Ovary (tissue), 10 donors: ENCODE measurements around the gene SFXN1. TPM values are rescaled to one million over a fixed set of nuclear protein-coding genes. Genes with fewer than 3 reads are reported as not detected.
A peak's percentile ranks its signal among the peaks of the same experiment; 100 is the strongest.

Experiments
- DNase-seq, 5 donors: peaks; one replicate each; pipeline ENCODE4 v3.0.0-alpha.2; 2019 to 2020
- H3K27ac ChIP-seq, 2 donors: fragments of 200-600 bp; one replicate each; pipeline versions ENCODE4 v1.5.1 to v1.8.0; 2019 to 2022
- H3K27me3 ChIP-seq: fragments of 200-600 bp; one replicate; pipeline ENCODE4 v1.8.0; 2022
- H3K36me3 ChIP-seq: fragments of 200-600 bp; sonication (generic); one replicate; pipeline ENCODE4 v1.5.1; 2019
- H3K4me1 ChIP-seq: one replicate; pipeline ENCODE4 v1.8.1; 2013; ENCODE audit warnings: mild to moderate bottlenecking, moderate library complexity; ENCODE audit not compliant: insufficient read depth
- H3K4me3 ChIP-seq: fragments of 200-600 bp; sonication (generic); one replicate; pipeline ENCODE4 v1.5.1; 2017
- H3K9me3 ChIP-seq, 2 donors: fragments of 200-600 bp in 1 of 2; sonication (generic) in 1 of 2; one replicate each; pipeline versions ENCODE4 v1.5.1 to v1.8.1; 2013 to 2019; ENCODE audit warnings: mild to moderate bottlenecking in 1 of 2, moderate library complexity in 1 of 2
- CTCF ChIP-seq, 3 donors: fragments of 450-650 bp in 2 of 3; fragments of 200-600 bp in 1 of 3; IDR thresholded peaks; one replicate each; pipeline versions ENCODE4 v1.5.1 to v1.8.0; 2016 to 2022; ENCODE audit warnings: antibody characterized with exemption in 3 of 3, mild to moderate bottlenecking in 1 of 3
- EP300 ChIP-seq: sonication (generic); formaldehyde crosslinking; IDR thresholded peaks from one replicate; pipeline ENCODE4 v1.6.1; 2017; ENCODE audit warnings: antibody characterized with exemption
- POLR2A ChIP-seq: fragments of 450-650 bp; IDR thresholded peaks from one replicate; pipeline ENCODE4 v1.6.1; 2017; ENCODE audit warnings: antibody characterized with exemption, mild to moderate bottlenecking, moderate library complexity
- WGBS, 3 donors: extraction: QIAGEN DNeasy Blood & Tissue Kit in 1 of 3; methylation state at CpG; one replicate each; pipeline versions ENCODE4 v1.1.5 to v1.1.7; 2013 to 2017; 5-methylcytosine and 5-hydroxymethylcytosine counted together
- intact Hi-C, 4 donors: fragments of 100-400 bp; cut with DNase I; formaldehyde crosslinking; loops; one replicate each; pipeline versions ENCODE4 v1.11.0 to v1.15.1; 2022 to 2023
- long read RNA-seq, 3 donors: library from polyadenylated mRNA in 2 of 3; unstranded in 2 of 3; transcript quantifications; one replicate each; pipeline ENCODE4 v2.0.0 and lab custom pipeline, GENCODE V29; 2021 to 2026
- polyA plus RNA-seq, 2 donors: library from polyadenylated mRNA; stranded (reverse); fragments of 200-250 nt in 1 of 2; fragments of 350-450 nt in 1 of 2; fragmentation: Illumina TruSeq in 1 of 2; extraction: RNeasy Lipid Tissue Mini Kit (QIAGEN cat#74804) in 1 of 2; gene quantifications; one replicate each; pipeline ENCODE4 v1.2.3, GENCODE V29; 2013 to 2014
- total RNA-seq, 7 donors: library from RNA; depleted of rRNA in 2 of 7; stranded (reverse); fragments of >200 nt in 2 of 7; fragmentation: NEBNext Ultra II Directional in 3 of 7; extraction: Animal tissue kit (Norgen Biotek cat#: 25700) in 3 of 7; gene quantifications; one replicate each; pipeline versions ENCODE4 v1.1.0 to v1.2.4, GENCODE V29; 2016 to 2023
- donor health status: DM: no; HTN: no; CAD: no; lungs with moderate emphysema.
- donor health status: DM: no; HTN: no; CAD: no.
- donor health status: Bipolar disorder and iron deficiency.
- donor health status: DM: yes; HTN: yes; CAD: no.
- donor health status: DM: no; HTN: no; CAD: no.
- donor health status: DM: yes; HTN: yes; CAD: no.

SFXN1 gene
- total RNA-seq, result 10 to 100 TPM; 21.0 to 50.6 (median 31.4) TPM
- polyA plus RNA-seq, result 10 to 100 TPM in 1 of 2 donors, 1 to 10 TPM in 1; 9.6 to 42.5 TPM
- long read RNA-seq, donor 1, full-length matches to known transcripts, result 23 of 44 reads
- long read RNA-seq, donor 1, partial matches to known transcripts, result 11 of 44 reads
- long read RNA-seq, donor 1, other reads (novel, unspliced or antisense), result 10 of 44 reads
- long read RNA-seq, donor 2, full-length matches to known transcripts, result 12 of 12 reads
- long read RNA-seq, donor 2, partial matches to known transcripts, result 0 of 12 reads
- long read RNA-seq, donor 2, other reads (novel, unspliced or antisense), result 0 of 12 reads
- long read RNA-seq, donor 3, full-length matches to known transcripts, result 19 of 28 reads
- long read RNA-seq, donor 3, partial matches to known transcripts, result 4 of 28 reads
- long read RNA-seq, donor 3, other reads (novel, unspliced or antisense), result 5 of 28 reads

DNA sequence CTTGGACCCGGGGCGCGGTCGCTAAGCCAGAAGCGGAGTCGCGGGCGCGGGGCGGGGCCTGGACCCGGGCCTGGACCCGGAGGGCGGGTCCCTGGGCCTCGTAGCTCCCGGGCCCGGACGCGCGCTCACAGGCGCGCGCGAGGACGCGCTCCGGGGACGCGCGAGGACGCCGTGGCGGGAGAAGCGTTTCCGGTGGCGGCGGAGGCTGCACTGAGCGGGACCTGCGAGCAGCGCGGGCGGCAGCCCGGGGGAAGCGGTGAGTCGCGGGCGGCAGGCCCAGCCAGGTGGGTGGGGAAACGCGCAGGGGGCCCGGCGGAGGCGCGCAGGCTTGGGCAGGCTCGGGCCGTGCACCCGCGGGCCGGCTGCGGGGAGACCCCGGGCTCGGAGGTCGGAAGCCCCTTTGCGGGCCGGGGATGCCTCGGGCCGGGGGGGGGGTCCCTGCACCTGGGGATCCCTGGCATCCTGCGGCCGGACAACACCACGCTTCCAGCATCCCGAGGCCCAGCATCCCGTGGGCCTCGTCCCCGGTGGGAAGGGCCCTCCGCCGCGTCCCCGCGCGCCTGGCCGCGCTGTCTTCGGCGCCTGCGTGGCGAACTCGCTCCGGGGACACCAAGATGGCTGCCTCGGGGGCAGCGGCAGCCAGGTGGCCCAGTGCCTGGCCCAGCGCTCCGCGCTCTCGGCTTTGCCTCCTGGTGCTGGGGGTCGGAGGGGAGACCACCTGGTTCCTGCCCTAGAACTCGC lies at the start of gene SFXN1:
SFXN1 (plus strand) TSS at position 177 of the 741 bp plus-strand sequence. CDS start 13,544 bp downstream, outside the sequence.
- intact Hi-C loops, result no loop called here

GRCh38 chr5:175434800-175435199 lies 43.6 kb upstream of the SFXN1 start:
- Histone ChIP-seq H3K9me3 (no peaks in the 10 kb centered on the region), H3K27me3 (no peaks in the 10 kb centered on the region), H3K36me3 (no peaks in the 10 kb centered on the region), H3K4me3 (no peak overlapping the region), H3K27ac (no peak overlapping the region), H3K4me1 (no peaks in the 10 kb centered on the region)
- DNase-seq, result no peak
- intact Hi-C loops, result no loop called here
- 60 to 64% (median 61%) methylated on average over 6 of the region's 6 CpGs for WGBS, 3 donors
- no peak for TF ChIP-seq EP300
- TF ChIP-seq POLR2A, result no peak
- no peak for TF ChIP-seq CTCF (IDR thresholded peaks at IDR 0.05)

More for the DNA sequence above, at the start of gene SFXN1:
- H3K4me1 ChIP-seq, result peaks cover 9% of the 10 kb centered on the region
- TF ChIP-seq CTCF (IDR thresholded peaks at IDR 0.05) (no peak), EP300 (no peak), POLR2A (peak; percentile 57)
- WGBS, 3 donors, result 1% methylated on average over 34 to 94 of the region's 94 CpGs
- peak within 1 kb of the TSS; percentile 93 for H3K4me3 ChIP-seq
- H3K27ac ChIP-seq, result peak within 1 kb of the TSS; percentile 66 to 84
- no peaks in the 10 kb centered on the region for H3K9me3 ChIP-seq
- H3K36me3 ChIP-seq, result no peaks in the 10 kb centered on the region
- peak; percentile 74 to 87 (median 78) for DNase-seq
- H3K27me3 ChIP-seq, result no peaks in the 10 kb centered on the region

DNA sequence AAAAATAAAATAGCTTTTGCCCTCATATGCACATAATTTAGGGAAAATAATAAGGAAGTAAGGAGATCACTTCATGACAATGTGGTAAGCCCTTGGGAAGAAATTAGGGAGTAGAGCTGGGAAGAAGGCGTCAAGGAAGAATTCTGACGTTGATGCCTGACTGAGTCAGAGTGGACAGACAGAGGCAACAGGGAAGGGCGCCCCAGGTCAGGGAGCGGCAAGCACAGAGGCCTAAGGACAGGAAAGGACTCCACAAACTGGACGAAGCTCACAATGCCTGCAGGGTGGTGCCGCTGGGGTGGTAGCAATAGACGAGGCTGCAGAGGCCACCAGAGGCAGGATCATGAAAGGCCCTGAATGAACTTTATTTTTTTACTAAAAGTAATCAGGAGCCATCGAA lies 42.0 kb upstream of the SFXN1 start:
- Histone ChIP-seq H3K27me3 (no peaks in the 10 kb centered on the region), H3K4me1 (no peaks in the 10 kb centered on the region), H3K4me3 (no peak overlapping the region), H3K27ac (no peak overlapping the region), H3K36me3 (no peaks in the 10 kb centered on the region), H3K9me3 (no peaks in the 10 kb centered on the region)
- TF ChIP-seq POLR2A, result no peak
- no peak for TF ChIP-seq EP300
- no peak for TF ChIP-seq CTCF (IDR thresholded peaks at IDR 0.05)
- intact Hi-C loops, result no loop called here
- WGBS, 3 donors, result 62 to 65% (median 65%) methylated on average over 8 of the region's 8 CpGs
- no peak for DNase-seq

DNA sequence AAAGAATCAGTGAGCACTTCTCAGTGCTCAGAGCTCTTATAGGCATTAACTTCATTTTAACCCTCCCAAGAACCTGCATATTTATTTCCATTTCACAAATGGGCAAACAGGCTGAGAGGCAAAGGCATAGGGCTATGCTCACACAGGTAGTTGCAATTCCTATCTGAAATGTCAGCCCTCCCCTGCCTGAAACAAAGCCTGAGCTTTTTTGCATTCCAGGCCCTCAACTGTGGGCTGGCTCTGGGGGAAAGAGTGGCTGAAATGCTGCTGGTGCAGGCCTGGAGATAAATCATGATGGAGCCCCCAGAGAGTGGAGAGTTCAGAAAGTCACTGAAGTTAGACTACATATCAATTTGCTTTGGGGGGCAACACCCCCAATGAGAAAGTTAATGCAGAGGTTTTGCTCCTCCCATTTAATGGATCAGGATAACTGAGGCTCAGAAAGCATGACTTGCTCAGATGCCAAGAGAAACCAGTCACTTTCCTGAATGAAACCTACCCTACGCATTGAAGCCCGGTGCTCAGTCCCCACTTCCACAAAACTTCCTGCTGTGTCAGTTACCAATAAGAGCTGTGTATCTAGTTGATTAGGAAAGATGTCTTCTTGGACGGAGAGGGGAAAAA lies 40.0 kb upstream of the SFXN1 start:
- Histone ChIP-seq H3K27ac (no peak overlapping the region), H3K4me1 (no peaks in the 10 kb centered on the region), H3K27me3 (no peaks in the 10 kb centered on the region), H3K4me3 (no peak overlapping the region), H3K9me3 (no peaks in the 10 kb centered on the region), H3K36me3 (no peaks in the 10 kb centered on the region)
- TF ChIP-seq EP300 (no peak), POLR2A (no peak), CTCF (IDR thresholded peaks at IDR 0.05) (no peak)
- DNase-seq, result no peak
- WGBS, 3 donors, result 68 to 73% (median 72%) methylated on average over 3 of the region's 3 CpGs
- intact Hi-C loops, result no loop called here
